ENCODE data around the gene TBC1D2.

TBC1D2 gene

DNA sequence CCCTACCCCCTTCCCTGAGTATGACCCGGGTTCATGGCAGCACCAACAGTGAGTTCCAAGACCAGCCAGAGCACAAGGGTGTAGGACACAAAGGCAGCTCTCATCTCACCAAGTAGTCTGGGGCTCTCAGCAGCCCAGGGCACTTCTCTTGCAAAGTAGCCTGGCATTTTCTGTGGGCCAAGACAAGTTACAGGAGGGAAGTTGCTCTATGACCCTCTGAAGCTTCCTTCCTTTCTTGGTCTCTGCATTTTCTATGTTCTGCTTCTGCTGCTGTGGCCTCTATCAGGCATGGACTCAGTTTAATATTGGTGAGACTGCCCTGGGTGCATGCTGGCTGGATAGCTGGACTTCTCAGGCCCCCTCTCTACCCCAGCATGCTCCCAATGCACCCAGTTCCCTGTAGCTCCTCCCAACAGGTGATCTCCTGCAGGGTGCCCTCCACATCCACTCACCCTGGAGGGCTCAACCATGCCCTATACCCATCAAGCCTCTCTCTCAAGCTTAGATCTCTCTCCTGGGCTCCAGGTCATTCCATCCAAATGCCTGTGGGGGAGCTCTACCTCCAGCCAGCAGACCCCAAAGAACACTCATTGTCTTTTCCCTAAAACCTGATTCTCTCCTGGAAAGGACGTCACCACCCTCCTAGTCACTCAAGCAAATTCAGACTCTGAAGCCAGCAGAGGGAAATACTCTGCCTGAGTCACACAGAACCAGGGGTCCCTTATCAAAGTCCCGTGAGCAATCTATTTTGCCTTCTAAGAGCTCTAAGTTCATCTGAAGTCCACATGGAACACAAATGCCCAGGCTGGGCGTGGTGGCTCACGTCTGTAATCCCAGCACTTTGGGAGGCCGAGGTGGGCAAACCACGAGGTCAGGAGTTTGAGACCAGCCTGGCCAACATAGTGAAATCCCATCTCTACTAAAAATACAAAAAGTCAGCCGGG is 13.8 kb downstream of the TBC1D2 start:
- DNase-seq (ENCODE audit: low read depth in 3 of 3, low spot score in 1 of 3) = no peak

GRCh38 chr9:98240475-98240874 is 15.0 kb downstream of the TBC1D2 start:
- DNase-seq (ENCODE audit: low read depth in 3 of 3, low spot score in 1 of 3) = no peak

- no peak for DNase-seq (ENCODE audit: low read depth in 3 of 3, low spot score in 1 of 3)
Measured at GRCh38 chr9:98236901-98237487, 18.5 kb downstream of the TBC1D2 start.

DNA sequence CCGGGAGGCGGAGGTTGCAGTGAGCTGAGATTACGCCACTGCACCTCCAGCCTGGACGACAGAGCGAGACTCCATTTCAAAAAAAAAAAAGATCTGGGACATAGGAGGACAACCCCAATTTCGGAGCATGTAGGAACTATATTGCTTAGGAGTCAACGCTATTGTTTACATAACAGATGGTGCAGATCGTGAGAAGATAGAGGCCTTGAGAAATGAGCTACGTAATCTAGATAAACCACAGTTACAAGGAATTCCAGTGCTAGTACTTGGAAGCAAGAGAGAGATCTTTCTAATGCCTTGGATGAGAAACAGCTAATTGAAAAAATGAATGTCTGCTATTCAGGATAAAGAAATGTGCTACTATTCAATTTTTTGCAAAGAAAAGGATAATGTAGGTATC is 20.3 kb downstream of the TBC1D2 start:
- no peak for DNase-seq (ENCODE audit: low read depth in 3 of 3, low spot score in 1 of 3)

DNA sequence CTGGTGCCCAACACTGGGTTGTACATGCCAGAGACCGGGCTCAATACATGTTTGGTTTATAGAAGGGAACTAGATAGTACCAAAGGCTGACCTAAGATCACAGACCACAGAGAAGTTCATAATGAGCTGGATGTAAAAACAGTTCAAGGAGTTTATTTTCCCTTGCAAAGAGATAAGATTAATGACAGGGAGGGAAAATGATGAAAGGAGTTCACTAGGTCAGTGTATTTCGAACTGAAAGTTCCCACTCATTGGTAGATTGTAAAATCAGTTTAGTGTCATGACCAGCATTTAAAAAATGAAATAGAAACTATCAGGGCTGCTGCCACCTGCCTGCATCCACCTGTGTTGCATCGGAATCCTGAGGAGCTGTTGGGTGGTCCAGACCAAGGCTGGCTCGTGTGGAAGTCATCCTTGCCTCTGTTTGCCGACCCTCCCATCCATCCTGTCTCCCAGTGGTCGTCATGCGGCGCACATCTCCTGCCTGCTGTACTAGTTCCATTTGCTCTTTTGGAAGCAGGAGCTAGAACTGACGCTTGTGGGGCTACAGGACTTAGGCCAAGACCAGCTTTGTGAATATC is 21.1 kb downstream of the TBC1D2 start:
- no peak for DNase-seq (ENCODE audit: low read depth in 3 of 3, low spot score in 1 of 3)

DNA sequence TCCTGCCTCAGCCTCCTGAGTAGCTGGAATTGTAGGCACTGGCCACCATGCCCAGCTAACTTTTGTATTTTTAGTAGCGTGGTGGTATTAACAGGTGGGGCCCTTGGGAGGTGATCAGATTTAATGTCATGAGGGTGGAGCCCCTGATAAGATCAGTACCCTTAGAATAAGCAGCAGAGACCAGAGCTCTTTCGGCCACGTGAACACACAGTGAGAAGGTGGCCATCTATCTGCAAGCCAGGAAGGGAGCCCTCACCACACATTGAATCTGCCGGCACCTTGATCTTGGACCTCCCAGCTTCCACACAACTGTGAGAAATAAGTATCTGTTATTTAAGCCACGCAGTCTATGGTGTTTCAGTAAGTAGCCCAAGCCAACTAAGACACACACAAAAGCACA is 22.5 kb downstream of the TBC1D2 start:
- no peak for DNase-seq (ENCODE audit: low read depth in 3 of 3, low spot score in 1 of 3)

DNA sequence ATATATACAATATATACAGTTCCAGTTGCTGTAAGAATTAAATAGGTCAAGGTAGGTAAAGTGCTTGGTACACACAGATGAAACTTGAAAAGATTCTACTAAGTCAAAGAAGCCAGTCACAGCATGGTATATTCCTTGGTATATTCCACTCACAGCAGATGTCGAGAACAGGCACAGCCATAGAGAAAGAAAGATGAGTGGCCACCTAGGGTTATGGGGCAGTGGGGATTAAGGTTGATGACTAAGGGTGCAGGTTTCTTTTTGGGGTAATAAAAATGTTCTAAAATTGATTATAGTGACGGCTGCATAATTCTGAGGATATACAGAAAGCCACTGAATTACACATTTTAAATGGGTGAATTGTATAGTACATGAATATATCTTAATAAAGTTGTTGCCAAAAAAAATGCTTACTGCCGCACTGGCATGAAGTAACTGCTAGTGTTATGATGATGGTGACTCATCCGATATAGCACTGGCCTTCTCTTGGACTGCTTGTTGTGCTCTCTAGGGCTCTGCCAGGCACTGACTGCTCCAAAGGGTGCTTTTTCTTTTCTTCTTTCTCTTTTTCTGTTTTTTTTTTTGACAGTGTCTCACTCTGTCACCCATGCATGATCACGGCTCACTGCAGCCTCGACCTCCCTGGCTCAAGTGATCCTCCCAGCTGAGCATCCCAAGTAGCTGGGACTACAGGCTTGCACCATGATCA is 23.5 kb downstream of the TBC1D2 start:
- no peak for DNase-seq (ENCODE audit: low read depth in 3 of 3, low spot score in 1 of 3)

GRCh38 chr9:98230789-98231188 is 24.7 kb downstream of the TBC1D2 start:
- no peak for DNase-seq (ENCODE audit: low read depth in 3 of 3, low spot score in 1 of 3)

DNA sequence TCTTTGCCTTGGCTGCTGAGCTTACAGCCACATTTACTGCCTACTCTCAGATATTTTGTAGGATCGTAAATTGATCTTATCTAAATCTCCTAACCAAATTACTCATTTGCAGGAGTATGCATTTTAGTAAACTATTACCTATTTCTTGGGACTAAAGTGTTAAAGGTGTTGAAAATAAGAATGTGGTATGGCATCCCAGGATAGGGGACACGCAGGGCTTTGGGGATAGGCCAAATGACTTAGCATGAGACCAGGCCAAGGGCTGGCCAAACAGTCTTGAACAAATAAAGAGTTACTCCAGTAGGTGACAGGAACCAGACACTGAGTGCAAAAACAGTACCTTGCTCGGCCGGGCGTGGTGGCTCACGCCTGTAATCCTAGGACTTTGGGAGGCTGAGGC is 25.1 kb downstream of the TBC1D2 start:
- DNase-seq (ENCODE audit: low read depth in 3 of 3, low spot score in 1 of 3) = no peak

- no peak for DNase-seq (ENCODE audit: low read depth in 3 of 3, low spot score in 1 of 3)
Measured at GRCh38 chr9:98229620-98230019, 25.8 kb downstream of the TBC1D2 start.

- DNase-seq (ENCODE audit: low read depth in 3 of 3, low spot score in 1 of 3) = no peak
Measured at GRCh38 chr9:98229090-98229395, 26.4 kb downstream of the TBC1D2 start.

GRCh38 chr9:98228392-98229089 is 26.9 kb downstream of the TBC1D2 start:
- DNase-seq (ENCODE audit: low read depth in 3 of 3, low spot score in 1 of 3) = no peak

DNA sequence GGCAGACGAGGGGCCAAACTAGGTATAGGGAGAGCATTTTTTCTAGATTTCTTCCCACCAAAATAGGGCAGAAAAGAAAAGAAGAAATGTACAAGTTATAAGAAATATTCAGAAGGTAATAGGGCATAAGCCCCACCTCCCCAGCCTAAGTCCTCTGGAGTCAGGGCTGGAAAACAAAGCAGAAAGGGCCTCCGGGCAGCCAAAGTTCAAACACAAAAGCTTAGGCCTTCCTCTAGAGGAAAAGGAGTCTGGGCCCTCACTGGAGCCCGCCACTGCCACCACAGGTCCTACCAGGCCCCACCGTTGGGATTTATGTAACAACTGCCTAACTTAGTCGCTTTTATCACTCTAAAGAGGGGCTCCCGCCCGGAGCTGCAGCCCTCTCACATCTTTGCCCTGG is 27.6 kb downstream of the TBC1D2 start:
- DNase-seq (ENCODE audit: low read depth in 3 of 3, low spot score in 1 of 3) = no peak

GRCh38 chr9:98226957-98227356 is 28.5 kb downstream of the TBC1D2 start:
- no peak for DNase-seq (ENCODE audit: low read depth in 3 of 3, low spot score in 1 of 3)

- DNase-seq (ENCODE audit: low read depth in 3 of 3, low spot score in 1 of 3) = no peak
Measured at GRCh38 chr9:98226516-98226915, 28.9 kb downstream of the TBC1D2 start.

- DNase-seq (ENCODE audit: low read depth in 3 of 3, low spot score in 1 of 3) = no peak
Measured at GRCh38 chr9:98225015-98225442, 30.4 kb downstream of the TBC1D2 start.

- DNase-seq (ENCODE audit: low read depth in 3 of 3, low spot score in 1 of 3) = no peak
Measured at GRCh38 chr9:98222885-98223691, 32.4 kb downstream of the TBC1D2 start.

DNA sequence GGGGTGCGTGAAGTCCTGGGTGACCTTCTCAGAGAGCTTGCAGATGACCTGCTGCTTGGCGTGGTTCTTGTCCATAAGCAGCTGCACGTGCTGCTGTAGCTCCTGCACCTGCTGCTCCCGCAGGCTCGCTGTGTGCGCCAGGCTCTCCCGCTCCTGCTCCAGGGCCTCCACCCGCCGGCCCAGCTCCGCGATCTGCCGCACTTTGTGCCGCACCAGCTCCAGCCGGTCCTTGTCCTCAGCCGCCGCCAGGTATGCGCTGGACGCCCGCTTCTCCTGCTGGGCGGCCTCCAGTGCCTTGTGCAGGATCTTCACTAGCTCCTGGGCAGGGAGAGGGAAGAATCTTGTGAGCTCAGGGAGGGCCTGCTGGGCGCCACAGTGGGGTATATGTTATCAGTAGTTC is 34.5 kb downstream of the TBC1D2 start:
- no peak for DNase-seq (ENCODE audit: low read depth in 3 of 3, low spot score in 1 of 3)

- no peak for DNase-seq (ENCODE audit: low read depth in 3 of 3, low spot score in 1 of 3)
Measured at GRCh38 chr9:98219794-98220370, 35.6 kb downstream of the TBC1D2 start.

DNA sequence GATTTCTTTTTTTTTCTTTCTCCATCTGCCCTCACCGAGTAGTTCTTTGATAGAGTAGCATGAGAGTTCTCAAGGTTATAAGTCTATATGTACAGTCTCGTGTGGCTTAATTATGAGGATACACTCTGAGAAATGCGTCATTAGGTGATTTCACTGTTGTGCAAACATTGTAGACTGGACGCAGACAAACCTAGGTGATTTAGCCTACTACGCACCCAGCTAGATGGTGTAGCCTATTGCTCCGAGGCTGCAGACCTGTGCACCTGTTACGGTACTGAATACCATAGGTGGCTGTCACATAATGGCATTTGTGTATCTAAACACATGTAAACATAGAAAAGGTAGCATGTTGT is 36.1 kb downstream of the TBC1D2 start:
- no peak for DNase-seq (ENCODE audit: low read depth in 3 of 3, low spot score in 1 of 3)

Data from stimulated activated CD4-positive, alpha-beta T cell treated with anti-CD3 and anti-CD28 coated beads, TNF-alpha, amount 100 ng/mL, for 1 hour (primary cell).